Endometrial microvascular endothelial cells (primary cell): ENCODE data around the gene FAM200C. TPM values are rescaled to one million over a fixed set of nuclear protein-coding genes. Genes with fewer than 3 reads are reported as not detected.

ENCODE experiments used
- in situ Hi-C: cut with HindIII; loops from 2 replicates; pipeline ENCODE4 v1.10.0; 2017; ENCODE audit warnings: low sequenced_read_pairs, low pct_unique_long_range_greater_than_20kb; ENCODE audit errors: inconsistent ontology term
- total RNA-seq: library from RNA; depleted of rRNA; stranded (reverse); fragments of >200 nt; gene quantifications from one replicate; pipeline ENCODE4 v1.2.3, GENCODE V29; 2015; ENCODE audit errors: inconsistent ontology term

Gene FAM200C
- total RNA-seq, 1 donor from 2014 or later, result 1.0 TPM

DNA sequence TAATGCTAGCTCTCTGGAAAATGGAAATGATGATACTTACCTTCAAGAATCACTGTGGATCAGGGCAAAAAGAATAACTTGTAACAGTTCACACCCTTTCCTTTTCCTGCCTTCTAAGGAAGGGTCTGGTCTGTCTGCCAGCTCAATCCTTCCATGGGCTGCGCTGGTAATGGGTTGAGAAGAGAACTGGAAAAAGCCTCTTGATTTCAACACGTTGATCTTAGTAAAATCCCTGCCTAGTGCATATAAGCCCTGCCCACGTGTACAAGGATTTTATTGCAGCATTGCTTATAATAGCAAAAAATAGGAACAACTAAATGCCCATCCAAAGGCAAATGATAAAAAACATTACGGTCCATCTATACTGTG lies 49.9 kb downstream of the FAM200C start:
- in situ Hi-C loops, result no loop called here

DNA sequence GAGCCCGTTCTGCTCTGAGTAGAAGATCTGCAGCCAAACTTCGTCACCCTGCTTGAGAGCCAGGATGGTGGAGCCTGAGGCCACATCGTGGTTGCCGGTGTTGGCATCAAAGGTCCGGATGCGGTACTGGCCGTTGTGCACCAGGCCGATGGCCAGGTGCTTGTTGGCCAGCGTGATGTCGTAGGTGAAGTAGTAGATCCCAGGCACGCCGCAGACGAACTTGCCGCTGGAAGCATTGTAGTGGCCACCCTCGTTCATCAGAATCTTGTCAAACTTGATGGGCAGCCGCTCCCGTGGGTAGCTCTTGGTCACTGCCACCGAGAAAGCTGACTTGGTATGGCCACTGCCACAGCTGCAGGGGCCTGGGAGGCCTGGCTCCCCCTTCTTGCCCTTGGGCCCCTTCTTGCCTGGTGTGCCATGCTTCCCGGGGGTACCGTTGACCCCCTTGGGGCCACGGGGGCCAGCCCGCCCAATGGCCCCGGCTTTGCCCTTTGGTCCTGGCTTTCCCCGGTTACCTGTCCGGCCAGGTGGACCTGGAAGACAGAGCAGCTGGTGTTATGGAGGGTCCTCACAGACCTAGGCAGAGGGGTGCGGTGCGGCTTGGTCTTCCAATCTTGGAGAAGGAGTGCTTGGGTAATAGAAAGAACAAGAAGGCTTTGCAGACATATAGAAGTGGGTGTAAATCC lies 50.5 kb downstream of the FAM200C start:
- in situ Hi-C loops, result no loop called here

DNA sequence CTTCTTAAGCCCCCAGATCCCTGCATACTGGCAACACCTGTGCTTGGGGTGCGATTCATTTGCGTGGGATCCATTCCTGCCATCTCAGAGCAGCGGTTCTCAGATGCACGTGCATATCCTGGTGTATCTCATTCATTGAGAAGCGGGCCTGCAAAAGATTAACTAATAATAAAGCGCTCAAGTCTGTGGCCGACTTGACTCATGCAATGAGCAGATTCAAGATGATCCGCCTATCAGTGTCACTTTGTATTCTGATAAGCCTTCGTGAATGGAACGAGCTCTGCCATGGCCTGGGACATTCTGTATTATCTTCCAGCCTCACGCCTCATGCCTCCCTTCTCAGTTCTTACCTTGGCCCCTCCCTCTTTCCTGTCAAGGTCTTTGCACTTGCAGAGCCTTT lies 51.8 kb downstream of the FAM200C start:
- in situ Hi-C loops, result no loop called here

DNA sequence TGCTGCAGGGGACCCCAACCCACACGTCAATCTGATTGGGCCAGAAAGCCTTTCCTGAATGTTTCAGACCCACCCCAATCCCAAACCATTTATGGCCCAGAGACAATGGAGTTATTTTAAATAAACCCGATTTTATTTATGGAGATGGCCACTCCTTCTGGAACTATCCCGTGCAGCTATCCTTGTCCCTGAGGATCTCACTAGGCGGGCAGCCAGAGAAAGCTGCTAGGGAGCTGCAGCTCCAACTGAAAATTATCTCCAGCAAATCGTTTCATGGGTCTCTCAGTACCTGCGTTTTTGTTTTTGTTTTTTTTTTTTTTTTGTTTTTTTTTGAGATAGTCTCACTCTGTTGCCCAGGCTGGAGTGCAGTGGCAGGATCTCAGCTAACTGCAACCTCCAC lies 52.4 kb downstream of the FAM200C start:
- in situ Hi-C loops, result no loop called here

Other genes starting within 250 kb of the FAM200C start
- gene FABP6, start 170.5 kb downstream of the FAM200C start, total RNA-seq, result not detected
- gene CCNJL, start 87.5 kb downstream of the FAM200C start, total RNA-seq, result 8.6 TPM
- gene C1QTNF2, start 29.4 kb downstream of the FAM200C start, total RNA-seq, result not detected
- 35.5 TPM for gene SLU7, start 19.0 kb upstream of the FAM200C start, total RNA-seq
- gene PTTG1, start 21.8 kb upstream of the FAM200C start, total RNA-seq, result 187 TPM